Measurements from ENCODE around the gene SF3B1. TPM values are rescaled to one million over a fixed set of nuclear protein-coding genes. Genes with fewer than 3 reads are reported as not detected.

Gene SF3B1
- total and polyA plus RNA-seq, 10 of the 15 experiments (the other 5 are each of a cell fraction or from before 2014, with no cell fraction given): 163 to 565 (median 239) TPM

DNA sequence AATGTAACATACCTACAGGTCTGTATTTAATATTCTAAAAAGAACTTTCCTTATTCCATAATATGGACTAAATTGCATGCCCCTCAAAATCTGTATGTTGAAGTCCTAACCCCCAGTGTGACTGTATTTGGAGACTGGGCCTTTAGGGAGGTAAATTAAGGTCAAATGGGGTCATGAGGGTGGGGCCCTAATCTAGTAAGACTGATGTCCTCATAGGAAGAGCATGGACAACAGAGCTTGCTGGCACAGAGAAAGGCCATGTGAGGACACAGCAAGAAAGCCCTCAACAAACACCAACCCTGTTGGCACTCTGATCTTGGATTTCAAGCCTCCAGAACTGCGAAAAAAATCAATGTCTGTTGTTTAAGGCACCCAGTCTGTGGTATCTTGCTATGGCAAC is 18.6 kb downstream of the SF3B1 start:
- POLR2A ChIA-PET: interaction anchor here (1.4 kb wide), 1 partner anchor 11 kb away, joined by 4 read pairs; no protein-coding TSS in a partner anchor

DNA sequence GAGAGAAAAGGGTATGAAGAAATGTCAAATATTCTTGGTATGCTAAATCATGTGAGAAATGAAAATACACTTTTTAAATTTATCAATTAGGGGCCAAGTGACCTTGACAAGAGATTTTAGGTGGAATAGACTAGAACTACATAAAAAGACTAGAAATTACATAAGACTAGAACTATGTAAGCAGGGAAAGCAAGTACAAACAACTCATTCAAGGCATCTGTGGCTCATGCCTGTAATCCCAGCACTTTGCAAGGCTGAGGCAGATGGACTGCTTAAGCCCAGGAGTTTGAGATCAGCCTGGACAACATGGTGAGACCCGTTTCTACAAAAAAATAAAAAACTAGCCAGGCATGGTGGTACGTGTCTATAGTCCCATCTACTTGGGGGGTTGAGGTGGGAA is 20.3 kb downstream of the SF3B1 start:
- no peaks in the 10 kb centered on the region for H3K4me1 ChIP-seq (ENCODE audit: control insufficient read depth, insufficient read depth, low read length)
- H3K27ac ChIP-seq (ENCODE audit: control insufficient read depth, insufficient read depth): no peak overlapping the region
- peaks cover 8 to 33% of the 10 kb centered on the region in 2 experiments for H3K36me3 ChIP-seq (ENCODE audit: control insufficient read depth in 2 of 2, insufficient read depth in 2 of 2, low read length in 1 of 2)
- H3K9me3 ChIP-seq (replicated peaks; ENCODE audit: control insufficient read depth, insufficient read depth, low read length): no peaks in the 10 kb centered on the region
- SMC1A ChIA-PET (ENCODE audit: uncharacterized antibody, unreplicated experiment): interaction anchor here (0.9 to 1.2 kb wide), 2 partner anchors 9 to 18 kb away, joined by 3 to 5 read pairs; no protein-coding TSS in a partner anchor
- H3K79me2 ChIP-seq (ENCODE audit: control insufficient read depth, insufficient read depth, low read length): no peaks in the 10 kb centered on the region; the same call in 1 of the 2 replicates
- no peak overlapping the region for H2AFZ ChIP-seq (ENCODE audit: control insufficient read depth, low read depth, low read length)
- H3K4me3 ChIP-seq: no peak overlapping the region
- H3K27me3 ChIP-seq (replicated peaks in 1 of 2; ENCODE audit: control insufficient read depth in 2 of 2, insufficient read depth in 2 of 2, low read length in 1 of 2): no peaks in the 10 kb centered on the region
- intact Hi-C loops (cut with micrococcal nuclease; ENCODE audit: unreplicated experiment) (no loop called here), in situ Hi-C loops (cut with MboI) (no loop called here)
- no peaks in the 10 kb centered on the region for H4K20me1 ChIP-seq (ENCODE audit: control insufficient read depth, insufficient read depth)
- POLR2A ChIA-PET: no interaction called here
- no peak for DNase-seq (ENCODE audit: low read depth, low spot score)
- no peak overlapping the region for H3K4me2 ChIP-seq (ENCODE audit: control insufficient read depth, insufficient read depth)
- BruUV-seq (replicated peaks): no TSS peak
- no peak overlapping the region for H3K9ac ChIP-seq (ENCODE audit: control insufficient read depth, insufficient read depth, low read length)
- 77% methylated on average over 2 of the region's 2 CpGs for WGBS (ENCODE audit: insufficient coverage, insufficient replicate concordance, low lambda C conversion rate, missing lambda C conversion rate)
- CTCF ChIA-PET: no interaction called here
- FAIRE-seq: no peak
- RAD21 ChIA-PET (ENCODE audit: unreplicated experiment): interaction anchor here (1.6 kb wide), 1 partner anchor 82 kb away, joined by 3 read pairs; no protein-coding TSS in a partner anchor
- no peak for ATAC-seq
- no peak for TF ChIP-seq NRF1 (conservative IDR thresholded peaks at IDR 0.05; ENCODE audit: low read depth, low read length)
- no peak for TF ChIP-seq POLR2AphosphoS5 (IDR thresholded peaks at IDR 0.05; ENCODE audit: low read length)
- TF ChIP-seq NFYB (IDR thresholded peaks at IDR 0.05; ENCODE audit: insufficient read depth, low read depth, low read length): no peak
- no peak for TF ChIP-seq FOXM1 (IDR thresholded peaks at IDR 0.05; ENCODE audit: low read depth, low read length)
- TF ChIP-seq, protein P1, sequence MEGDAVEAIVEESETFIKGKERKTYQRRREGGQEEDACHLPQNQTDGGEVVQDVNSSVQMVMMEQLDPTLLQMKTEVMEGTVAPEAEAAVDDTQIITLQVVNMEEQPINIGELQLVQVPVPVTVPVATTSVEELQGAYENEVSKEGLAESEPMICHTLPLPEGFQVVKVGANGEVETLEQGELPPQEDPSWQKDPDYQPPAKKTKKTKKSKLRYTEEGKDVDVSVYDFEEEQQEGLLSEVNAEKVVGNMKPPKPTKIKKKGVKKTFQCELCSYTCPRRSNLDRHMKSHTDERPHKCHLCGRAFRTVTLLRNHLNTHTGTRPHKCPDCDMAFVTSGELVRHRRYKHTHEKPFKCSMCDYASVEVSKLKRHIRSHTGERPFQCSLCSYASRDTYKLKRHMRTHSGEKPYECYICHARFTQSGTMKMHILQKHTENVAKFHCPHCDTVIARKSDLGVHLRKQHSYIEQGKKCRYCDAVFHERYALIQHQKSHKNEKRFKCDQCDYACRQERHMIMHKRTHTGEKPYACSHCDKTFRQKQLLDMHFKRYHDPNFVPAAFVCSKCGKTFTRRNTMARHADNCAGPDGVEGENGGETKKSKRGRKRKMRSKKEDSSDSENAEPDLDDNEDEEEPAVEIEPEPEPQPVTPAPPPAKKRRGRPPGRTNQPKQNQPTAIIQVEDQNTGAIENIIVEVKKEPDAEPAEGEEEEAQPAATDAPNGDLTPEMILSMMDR (IDR thresholded peaks at IDR 0.05 in 2 of 3, conservative IDR thresholded peaks at IDR 0.05 in 1 of 3; ENCODE audit: control insufficient read depth in 2 of 3, extremely low read depth in 1 of 3, insufficient read depth in 1 of 3, low read depth in 3 of 3, low read length in 3 of 3): no peak
- TF ChIP-seq STAT1 (conservative IDR thresholded peaks at IDR 0.05): no peak
- TF ChIP-seq RBBP5 (conservative IDR thresholded peaks at IDR 0.05): no peak
- TF ChIP-seq KLF5 (IDR thresholded peaks at IDR 0.05; ENCODE audit: partially characterized antibody): no peak
- no peak for TF ChIP-seq CBFB (IDR thresholded peaks at IDR 0.05; ENCODE audit: low read depth)
- TF ChIP-seq, protein P2, sequence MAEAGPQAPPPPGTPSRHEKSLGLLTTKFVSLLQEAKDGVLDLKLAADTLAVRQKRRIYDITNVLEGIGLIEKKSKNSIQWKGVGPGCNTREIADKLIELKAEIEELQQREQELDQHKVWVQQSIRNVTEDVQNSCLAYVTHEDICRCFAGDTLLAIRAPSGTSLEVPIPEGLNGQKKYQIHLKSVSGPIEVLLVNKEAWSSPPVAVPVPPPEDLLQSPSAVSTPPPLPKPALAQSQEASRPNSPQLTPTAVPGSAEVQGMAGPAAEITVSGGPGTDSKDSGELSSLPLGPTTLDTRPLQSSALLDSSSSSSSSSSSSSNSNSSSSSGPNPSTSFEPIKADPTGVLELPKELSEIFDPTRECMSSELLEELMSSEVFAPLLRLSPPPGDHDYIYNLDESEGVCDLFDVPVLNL (IDR thresholded peaks at IDR 0.05; ENCODE audit: low read depth, low read length): no peak

More for the DNA sequence above, 18.6 kb downstream of the SF3B1 start:
- H3K27ac ChIP-seq (ENCODE audit: control insufficient read depth, insufficient read depth): no peak overlapping the region
- no peak for FAIRE-seq
- no peak overlapping the region for H3K9ac ChIP-seq (ENCODE audit: control insufficient read depth, insufficient read depth, low read length)
- peaks cover 4% of the 10 kb centered on the region for H3K79me2 ChIP-seq (ENCODE audit: control insufficient read depth, insufficient read depth, low read length)
- no peaks in the 10 kb centered on the region for H3K4me1 ChIP-seq (ENCODE audit: control insufficient read depth, insufficient read depth, low read length)
- TF ChIP-seq MYC (IDR thresholded peaks at IDR 0.05; ENCODE audit: insufficient read depth, insufficient read length, insufficient replicate concordance, low read length, severe bottlenecking): no peak
- TF ChIP-seq POLR2AphosphoS5 (IDR thresholded peaks at IDR 0.05; ENCODE audit: low read length): 0 out of 2 replicates have a peak, but pooled peaks have one; percentile 22
- ChIA-PET RAD21 (ENCODE audit: unreplicated experiment) (interaction anchor here (1.3 kb wide), 1 partner anchor 44 kb away, joined by 3 read pairs; no protein-coding TSS in a partner anchor), CTCF (interaction anchor here (1.1 kb wide), 1 partner anchor 9 kb away, joined by 3 read pairs; no protein-coding TSS in a partner anchor), SMC1A (ENCODE audit: uncharacterized antibody, unreplicated experiment) (no interaction called here)
- H4K20me1 ChIP-seq (ENCODE audit: control insufficient read depth, insufficient read depth): no peaks in the 10 kb centered on the region
- H3K4me2 ChIP-seq (ENCODE audit: control insufficient read depth, insufficient read depth): no peak overlapping the region
- no peak overlapping the region for H3K4me3 ChIP-seq
- WGBS (ENCODE audit: insufficient coverage, insufficient replicate concordance, low lambda C conversion rate, missing lambda C conversion rate): 93% methylated on average over 1 of the region's 1 CpG
- no peak for ATAC-seq
- no peak overlapping the region for H2AFZ ChIP-seq (ENCODE audit: control insufficient read depth, low read depth, low read length)
- no TSS peak for BruUV-seq (replicated peaks)
- in situ Hi-C loops (cut with MboI) (no loop called here), intact Hi-C loops (cut with micrococcal nuclease; ENCODE audit: unreplicated experiment) (no loop called here)
- DNase-seq (ENCODE audit: low read depth, low spot score): no peak
- H3K36me3 ChIP-seq (ENCODE audit: control insufficient read depth in 2 of 2, insufficient read depth in 2 of 2, low read length in 1 of 2): peaks cover 5 to 36% of the 10 kb centered on the region in 2 experiments
- no peaks in the 10 kb centered on the region for H3K9me3 ChIP-seq (replicated peaks; ENCODE audit: control insufficient read depth, insufficient read depth, low read length)
- H3K27me3 ChIP-seq (replicated peaks in 1 of 2; ENCODE audit: control insufficient read depth in 2 of 2, insufficient read depth in 2 of 2, low read length in 1 of 2): no peaks in the 10 kb centered on the region

Data from GM12878 (cell line).